Choroid plexus epithelial cell (primary cell): Measurements from ENCODE around the gene P3H1.
"Not testable (repeated sequence)": the region's sequence is repeated elsewhere in the genome, so short reads cannot be mapped to it uniquely, and the experiment has no call there.

Experiments used
- DNase-seq: peaks from one replicate; pipeline ENCODE4 v3.0.0-alpha.2; 2010; ENCODE audit warnings: low read depth
- H3K4me3 ChIP-seq: 2 replicates; pipeline ENCODE4 v1.5.1; 2011; ENCODE audit warnings: low read depth, mild to moderate bottlenecking, control low read depth, low read length, moderate library complexity
- TF ChIP-seq, protein P1 (sequence below): conservative IDR thresholded peaks from 2 replicates; pipeline ENCODE4 v1.5.1; 2011; ENCODE audit warnings: low read depth, mild to moderate bottlenecking, control low read depth, inconsistent platforms, low read length, moderate library complexity

Gene P3H1

DNA sequence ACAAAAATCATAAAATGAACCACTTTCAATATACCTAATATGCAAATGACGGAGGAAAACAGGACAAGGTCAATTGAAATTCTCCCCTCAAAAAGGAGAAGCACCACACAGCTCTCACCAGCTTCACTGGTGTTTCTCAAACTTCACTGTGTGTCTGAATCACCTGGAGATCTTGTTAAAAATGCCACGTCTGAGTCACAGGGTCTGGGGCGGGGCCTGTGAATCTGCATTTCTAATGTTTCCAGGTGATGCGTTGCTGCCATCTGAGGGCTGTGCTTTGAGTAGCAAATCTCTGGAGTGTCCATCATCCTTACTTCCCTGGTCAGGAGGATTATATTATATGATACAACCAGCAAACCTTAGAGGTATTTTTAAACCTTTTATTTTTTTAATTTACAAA lies 35.8 kb downstream of the P3H1 start:
- DNase-seq: no peak
- TF ChIP-seq, protein P1, sequence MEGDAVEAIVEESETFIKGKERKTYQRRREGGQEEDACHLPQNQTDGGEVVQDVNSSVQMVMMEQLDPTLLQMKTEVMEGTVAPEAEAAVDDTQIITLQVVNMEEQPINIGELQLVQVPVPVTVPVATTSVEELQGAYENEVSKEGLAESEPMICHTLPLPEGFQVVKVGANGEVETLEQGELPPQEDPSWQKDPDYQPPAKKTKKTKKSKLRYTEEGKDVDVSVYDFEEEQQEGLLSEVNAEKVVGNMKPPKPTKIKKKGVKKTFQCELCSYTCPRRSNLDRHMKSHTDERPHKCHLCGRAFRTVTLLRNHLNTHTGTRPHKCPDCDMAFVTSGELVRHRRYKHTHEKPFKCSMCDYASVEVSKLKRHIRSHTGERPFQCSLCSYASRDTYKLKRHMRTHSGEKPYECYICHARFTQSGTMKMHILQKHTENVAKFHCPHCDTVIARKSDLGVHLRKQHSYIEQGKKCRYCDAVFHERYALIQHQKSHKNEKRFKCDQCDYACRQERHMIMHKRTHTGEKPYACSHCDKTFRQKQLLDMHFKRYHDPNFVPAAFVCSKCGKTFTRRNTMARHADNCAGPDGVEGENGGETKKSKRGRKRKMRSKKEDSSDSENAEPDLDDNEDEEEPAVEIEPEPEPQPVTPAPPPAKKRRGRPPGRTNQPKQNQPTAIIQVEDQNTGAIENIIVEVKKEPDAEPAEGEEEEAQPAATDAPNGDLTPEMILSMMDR: no peak
- H3K4me3 ChIP-seq: no peak overlapping the region

DNA sequence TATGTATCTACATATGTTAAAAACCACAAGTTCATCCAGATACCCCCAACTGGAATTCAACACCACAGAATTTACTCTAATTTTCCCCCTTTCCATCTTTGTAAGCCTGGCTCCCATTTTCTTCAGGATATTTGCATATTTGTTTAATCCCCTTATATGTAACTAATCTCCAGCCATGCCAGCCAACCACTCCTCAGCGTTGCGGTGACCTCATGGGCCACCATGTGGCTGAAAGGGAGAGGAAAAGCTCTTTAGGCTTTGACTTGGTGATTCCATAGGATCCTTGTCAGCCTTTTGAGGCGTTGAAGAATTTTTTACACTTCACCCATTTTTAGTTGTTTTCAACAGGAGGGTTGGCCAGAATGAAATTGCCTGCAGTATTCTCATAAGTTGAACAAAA lies 36.8 kb downstream of the P3H1 start:
- TF ChIP-seq, protein P1: no peak
- no peak for DNase-seq
- H3K4me3 ChIP-seq: no peak overlapping the region

DNA sequence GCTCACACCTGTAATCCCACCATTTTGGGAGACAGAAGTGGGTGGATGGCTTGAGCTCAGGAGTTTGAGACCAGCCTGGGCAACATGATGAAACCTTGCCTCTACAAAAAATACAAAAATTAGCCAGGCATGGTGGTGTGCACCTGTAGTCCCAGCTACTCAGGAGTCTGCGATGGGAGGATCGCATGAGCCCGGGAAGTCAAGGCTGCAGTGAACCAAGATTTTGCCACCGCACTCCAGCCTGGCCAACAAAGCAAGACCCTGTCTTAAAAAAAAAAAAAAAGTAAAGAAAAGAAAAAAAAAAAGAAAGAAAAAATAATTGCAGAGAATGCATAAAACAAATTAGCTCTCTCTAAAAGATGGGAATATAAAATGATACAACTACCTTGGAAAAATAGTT lies 41.0 kb downstream of the P3H1 start:
- not testable (repeated sequence) for DNase-seq, H3K4me3 ChIP-seq

DNA sequence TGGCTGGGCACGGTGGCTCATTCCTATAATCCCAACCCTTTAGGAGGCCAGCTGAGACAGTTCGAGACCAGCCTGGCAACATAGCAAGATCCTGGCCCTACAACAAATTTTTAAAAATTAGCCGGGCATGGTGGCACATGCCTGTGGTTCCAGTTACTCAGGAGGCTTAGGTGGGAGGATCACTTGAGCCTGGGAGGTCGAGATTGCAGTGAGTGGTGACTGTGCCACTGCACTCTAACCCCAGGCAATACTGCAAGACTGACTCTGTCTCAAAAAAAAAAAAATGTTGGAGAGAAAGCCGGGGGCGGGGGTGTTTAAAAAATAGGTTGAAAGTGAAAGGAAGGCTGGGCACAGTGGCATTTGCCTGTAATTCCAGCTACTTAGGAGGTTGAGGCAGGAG lies 43.3 kb downstream of the P3H1 start:
- TF ChIP-seq, protein P1: no peak
- DNase-seq: no peak
- H3K4me3 ChIP-seq: no peak overlapping the region

DNA sequence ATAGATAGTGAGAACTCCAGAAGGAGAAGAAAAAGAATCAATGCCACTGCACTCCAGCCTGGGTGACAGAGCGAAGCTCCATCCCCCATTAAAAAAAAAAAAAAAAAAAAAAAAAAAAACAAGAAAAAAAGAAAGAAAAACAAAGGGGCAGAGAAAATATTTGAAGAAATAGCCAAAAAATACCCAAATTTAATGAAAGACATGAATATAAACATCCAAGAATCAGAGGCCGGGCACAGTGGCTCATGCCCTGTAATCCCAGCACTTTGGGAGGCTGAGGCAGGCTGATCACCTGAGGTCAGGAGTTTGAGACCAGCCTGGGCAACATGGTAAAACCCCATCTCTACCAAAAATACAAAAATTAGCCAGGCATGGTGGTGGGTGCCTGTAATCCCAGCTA lies 44.4 kb downstream of the P3H1 start:
- not testable (repeated sequence) for DNase-seq, H3K4me3 ChIP-seq

DNA sequence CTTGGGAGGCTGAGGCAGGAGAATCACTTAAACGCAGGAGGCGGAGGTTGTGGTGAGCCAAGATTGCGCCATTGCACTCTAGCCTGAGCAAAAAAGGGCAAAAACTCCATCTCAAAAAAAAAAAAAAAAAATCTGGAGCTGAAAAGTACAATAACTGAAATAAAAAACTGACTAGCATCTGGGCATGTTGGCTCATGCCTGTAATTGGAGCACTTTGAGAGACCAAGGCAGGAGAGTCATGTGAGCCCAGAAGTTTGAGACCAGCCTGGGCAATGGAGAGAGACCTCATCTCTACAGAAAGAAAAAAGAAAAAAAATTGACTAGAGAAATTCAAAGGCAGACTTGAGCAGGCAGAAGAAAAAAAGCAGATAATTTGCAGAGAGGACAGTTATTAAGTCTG lies 44.9 kb downstream of the P3H1 start:
- no peak for DNase-seq
- TF ChIP-seq, protein P1: no peak
- H3K4me3 ChIP-seq: no peak overlapping the region

DNA sequence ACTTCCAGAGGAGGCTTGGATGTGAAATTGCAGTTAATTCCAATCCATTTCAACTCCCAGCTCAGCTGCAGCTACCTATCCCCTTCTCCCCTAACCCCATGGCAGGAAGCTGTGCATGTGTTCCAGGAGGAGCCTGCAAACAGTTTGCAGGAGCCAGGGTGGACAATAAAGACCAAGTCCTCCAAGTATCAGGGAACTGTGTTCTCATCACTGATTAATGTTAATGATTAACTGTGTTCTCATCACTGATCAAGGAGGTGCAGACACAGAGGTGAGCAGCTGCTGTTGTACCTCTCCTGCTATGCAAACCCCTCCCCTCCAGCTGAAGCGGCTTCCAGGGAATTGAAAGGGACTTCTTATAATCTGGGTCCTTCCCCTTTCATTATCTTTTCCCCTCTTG lies 46.0 kb downstream of the P3H1 start:
- no peak overlapping the region for H3K4me3 ChIP-seq
- no peak for DNase-seq
- TF ChIP-seq, protein P1: no peak

DNA sequence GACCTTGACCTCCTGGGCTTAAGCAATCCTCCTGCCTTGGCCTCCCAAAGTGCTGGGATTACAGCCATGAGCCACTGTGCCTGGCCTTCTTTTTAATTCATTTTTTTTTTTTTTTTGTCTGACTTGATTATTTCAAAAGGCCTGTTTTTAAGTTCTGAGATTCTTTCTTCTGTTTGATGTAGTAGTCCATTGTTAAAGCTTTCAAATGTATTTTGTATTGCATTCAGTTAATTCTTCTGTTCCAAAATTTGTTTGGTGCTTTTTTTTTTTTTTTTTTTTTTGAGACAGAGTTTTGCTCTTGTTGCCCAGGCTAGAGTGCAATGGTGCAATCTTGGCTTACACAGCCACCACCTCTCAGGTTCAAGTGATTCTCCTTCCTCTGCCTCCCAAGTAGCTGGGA lies 52.4 kb downstream of the P3H1 start:
- not testable (repeated sequence) for DNase-seq, H3K4me3 ChIP-seq

DNA sequence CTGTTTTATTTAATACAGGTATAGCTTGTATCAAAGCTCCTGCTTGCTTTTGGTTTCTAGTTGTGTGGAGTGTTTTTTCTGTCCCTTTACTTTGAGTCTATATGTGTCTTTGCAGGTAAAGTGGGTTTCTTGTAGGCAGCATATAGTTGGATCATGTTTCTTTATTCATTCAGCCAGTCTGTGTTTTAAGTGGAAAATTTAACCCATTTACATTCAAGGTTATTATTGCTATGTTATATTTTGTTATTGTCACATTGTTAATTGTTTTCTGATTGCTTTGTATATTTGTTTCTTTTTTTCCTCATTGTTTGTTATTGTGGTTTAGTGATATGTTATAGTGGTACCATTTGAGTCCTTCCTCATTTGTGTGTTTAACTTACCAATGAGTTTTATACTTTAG lies 53.5 kb downstream of the P3H1 start:
- TF ChIP-seq, protein P1: no peak
- no peak for DNase-seq
- no peak overlapping the region for H3K4me3 ChIP-seq

DNA sequence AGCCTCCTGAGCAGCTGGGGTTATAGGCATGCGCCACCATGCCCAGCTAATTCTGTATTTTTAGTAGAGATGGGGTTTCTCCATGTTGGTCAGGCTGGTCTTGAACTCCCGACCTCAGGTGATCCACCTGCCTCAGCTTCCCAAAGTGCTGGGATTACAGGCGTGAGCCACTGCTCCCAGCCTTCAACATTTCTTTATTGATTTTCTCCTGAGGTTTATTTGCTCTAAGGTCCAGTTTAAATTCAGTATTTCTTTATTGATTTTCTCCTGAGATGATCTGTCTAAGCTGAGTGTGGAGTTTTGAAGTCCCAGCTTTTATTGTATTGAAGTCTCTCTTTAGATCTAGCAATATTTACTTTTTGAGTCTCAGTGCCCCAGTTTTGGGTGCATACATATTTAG lies 54.0 kb downstream of the P3H1 start:
- DNase-seq, H3K4me3 ChIP-seq: not testable (repeated sequence)
